T-cell (primary cell): Measurements from ENCODE around the gene MID1IP1. TPM values are rescaled to one million over a fixed set of nuclear protein-coding genes. Genes with fewer than 3 reads are reported as not detected.

Source experiments
- total RNA-seq, 35 experiments: library from RNA in 6 of 35; stranded (reverse) in 6 of 35; fragments of 120-200 nt in 1 of 35; gene quantifications; one replicate each; pipeline versions ENCODE4 v1.2.1 to v1.2.4 and lab custom pipeline; 2013 to 2026

MID1IP1 gene
- total RNA-seq, 5 donors from 2014 or later (not counting 1 experiment from before 2014, with no cell fraction given), result 19.1 to 73.4 (median 65.2) TPM

Other genes starting within 250 kb of the MID1IP1 start
- 1 to 10 TPM in 1 of 5 donors, under 1 TPM in 2, not detected in 2; 0.62 to 1.3 (median 0.73) TPM for gene TSPAN7, start 239.9 kb upstream of the MID1IP1 start, total RNA-seq